ENCODE data around the gene MGST2. TPM values are rescaled to one million over a fixed set of nuclear protein-coding genes. Genes with fewer than 3 reads are reported as not detected.
A peak's percentile ranks its signal among the peaks of the same experiment; 100 is the strongest.

The MGST2 gene
- total RNA-seq, 3 donors from 2014 or later = 64.3 to 134 (median 119) TPM

DNA sequence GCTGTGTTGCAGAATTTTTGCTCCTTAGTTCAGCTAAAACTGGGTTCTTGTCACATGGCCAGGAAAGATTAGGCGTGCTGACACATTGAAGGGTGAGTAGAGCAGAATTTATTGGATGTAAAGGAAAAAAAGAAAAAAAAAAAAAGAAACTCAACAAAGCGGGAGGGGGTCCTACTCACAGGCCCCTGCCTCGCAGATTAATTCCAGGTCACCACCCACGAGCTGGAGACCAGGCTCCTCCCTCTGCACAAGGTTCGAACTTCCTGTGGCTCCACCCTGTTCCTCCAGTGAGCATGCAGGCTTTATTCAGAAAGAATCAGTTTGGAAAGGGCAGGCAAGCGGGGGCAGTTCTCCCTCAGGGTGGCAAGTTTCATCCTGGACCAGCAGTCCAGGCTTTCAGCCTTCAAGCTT, 17.1 kb downstream of the MGST2 start:
- DNase-seq (no peak), ATAC-seq (peak; percentile 51)
- TF ChIP-seq, protein P1, sequence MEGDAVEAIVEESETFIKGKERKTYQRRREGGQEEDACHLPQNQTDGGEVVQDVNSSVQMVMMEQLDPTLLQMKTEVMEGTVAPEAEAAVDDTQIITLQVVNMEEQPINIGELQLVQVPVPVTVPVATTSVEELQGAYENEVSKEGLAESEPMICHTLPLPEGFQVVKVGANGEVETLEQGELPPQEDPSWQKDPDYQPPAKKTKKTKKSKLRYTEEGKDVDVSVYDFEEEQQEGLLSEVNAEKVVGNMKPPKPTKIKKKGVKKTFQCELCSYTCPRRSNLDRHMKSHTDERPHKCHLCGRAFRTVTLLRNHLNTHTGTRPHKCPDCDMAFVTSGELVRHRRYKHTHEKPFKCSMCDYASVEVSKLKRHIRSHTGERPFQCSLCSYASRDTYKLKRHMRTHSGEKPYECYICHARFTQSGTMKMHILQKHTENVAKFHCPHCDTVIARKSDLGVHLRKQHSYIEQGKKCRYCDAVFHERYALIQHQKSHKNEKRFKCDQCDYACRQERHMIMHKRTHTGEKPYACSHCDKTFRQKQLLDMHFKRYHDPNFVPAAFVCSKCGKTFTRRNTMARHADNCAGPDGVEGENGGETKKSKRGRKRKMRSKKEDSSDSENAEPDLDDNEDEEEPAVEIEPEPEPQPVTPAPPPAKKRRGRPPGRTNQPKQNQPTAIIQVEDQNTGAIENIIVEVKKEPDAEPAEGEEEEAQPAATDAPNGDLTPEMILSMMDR (IDR thresholded peaks at IDR 0.05) = no peak

DNA sequence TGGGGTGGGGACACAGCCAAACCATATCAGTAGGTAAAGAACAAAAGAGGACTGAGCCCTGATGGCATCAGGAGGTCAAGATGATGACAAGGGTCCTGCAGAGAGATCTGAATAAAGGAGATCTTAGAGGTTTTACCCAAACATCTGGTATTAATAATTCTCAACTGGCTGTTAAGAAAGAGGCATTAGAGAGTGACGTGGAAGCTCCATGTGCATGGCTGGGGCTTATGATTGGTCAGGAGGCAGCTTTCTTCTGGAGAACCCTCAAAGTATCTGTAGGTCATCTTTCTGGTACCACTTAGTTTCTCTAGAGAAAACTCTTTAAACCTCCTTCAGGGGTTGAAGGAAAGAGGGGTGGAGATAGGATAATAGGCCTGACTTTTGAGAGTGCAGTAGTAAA, 18.7 kb downstream of the MGST2 start:
- no peak for DNase-seq
- no peak for ATAC-seq
- TF ChIP-seq, protein P1 (IDR thresholded peaks at IDR 0.05) = no peak
- Histone ChIP-seq H3K9me3 (no peaks in the 10 kb centered on the region), H3K36me3 (ENCODE audit: low read depth) (no peaks in the 10 kb centered on the region), H3K4me1 (ENCODE audit: low read depth) (peaks cover 24% of the 10 kb centered on the region), H3K4me3 (no peak overlapping the region)
- intact Hi-C loops (cut with DNase I, micrococcal nuclease) = no loop called here

More for the DNA sequence above, 17.1 kb downstream of the MGST2 start:
- Histone ChIP-seq H3K4me3 (no peak overlapping the region), H3K4me1 (ENCODE audit: low read depth) (peaks cover 24% of the 10 kb centered on the region), H3K36me3 (ENCODE audit: low read depth) (no peaks in the 10 kb centered on the region), H3K9me3 (no peaks in the 10 kb centered on the region)
- intact Hi-C loops (cut with DNase I, micrococcal nuclease) = no loop called here

DNA sequence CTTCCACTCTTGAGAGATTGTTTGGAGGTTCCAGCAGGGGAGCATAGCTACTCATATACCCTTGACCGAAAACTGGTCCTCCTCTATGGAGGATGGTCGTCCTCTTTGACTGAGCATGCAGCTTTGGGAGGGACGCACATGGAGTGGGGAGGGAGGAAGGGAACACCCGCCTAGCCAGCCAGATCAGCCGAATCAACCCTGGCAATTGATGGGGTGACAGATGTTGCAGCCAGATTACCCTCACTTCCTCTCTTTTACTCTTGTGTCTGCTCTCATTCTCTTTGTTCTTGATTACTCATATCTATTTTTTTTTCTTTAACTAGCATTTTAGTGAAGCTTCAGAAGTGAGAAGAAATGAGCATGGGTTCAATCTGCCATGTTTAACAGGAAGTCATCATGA, 19.6 kb downstream of the MGST2 start:
- DNase-seq (no peak), ATAC-seq (no peak)
- H3K36me3 ChIP-seq (ENCODE audit: low read depth) = no peaks in the 10 kb centered on the region
- TF ChIP-seq, protein P1 (IDR thresholded peaks at IDR 0.05) = no peak
- H3K9me3 ChIP-seq = no peaks in the 10 kb centered on the region
- H3K4me3 ChIP-seq = no peak overlapping the region
- intact Hi-C loops (cut with DNase I, micrococcal nuclease) = loop anchor here in 1 of 2 donors (5.0 kb wide), 1 partner anchor 527 kb away; no protein-coding TSS in a partner anchor
- H3K4me1 ChIP-seq (ENCODE audit: low read depth) = peaks cover 24% of the 10 kb centered on the region

DNA sequence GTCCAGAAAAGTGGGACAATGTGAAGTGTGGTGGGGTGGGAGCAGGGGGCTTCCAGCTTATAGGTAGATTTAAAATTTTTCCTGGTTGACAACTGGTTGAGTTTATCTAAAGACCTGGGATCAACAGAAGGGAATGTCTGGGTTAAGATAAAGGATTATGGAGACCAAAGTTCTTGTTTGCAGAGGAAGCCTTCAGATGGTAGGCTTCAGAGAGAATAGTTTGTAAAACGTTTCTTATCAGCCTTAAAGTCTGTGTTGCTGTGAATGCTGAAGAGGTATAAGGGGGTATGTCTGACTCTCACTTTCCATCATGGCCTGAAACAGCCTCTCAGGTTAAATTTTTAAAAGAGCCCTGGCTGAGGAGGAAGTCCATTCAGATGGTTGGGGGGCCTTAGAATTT, 20.5 kb downstream of the MGST2 start:
- ATAC-seq (peak; percentile 33), DNase-seq (no peak)
- Histone ChIP-seq H3K36me3 (ENCODE audit: low read depth) (no peaks in the 10 kb centered on the region), H3K9me3 (no peaks in the 10 kb centered on the region), H3K4me1 (ENCODE audit: low read depth) (peaks cover 24% of the 10 kb centered on the region), H3K4me3 (no peak overlapping the region)
- TF ChIP-seq, protein P1 (IDR thresholded peaks at IDR 0.05) = no peak
- intact Hi-C loops (cut with DNase I, micrococcal nuclease) = loop anchor here in 1 of 2 donors (5.0 kb wide), 1 partner anchor 526 kb away; no protein-coding TSS in a partner anchor

DNA sequence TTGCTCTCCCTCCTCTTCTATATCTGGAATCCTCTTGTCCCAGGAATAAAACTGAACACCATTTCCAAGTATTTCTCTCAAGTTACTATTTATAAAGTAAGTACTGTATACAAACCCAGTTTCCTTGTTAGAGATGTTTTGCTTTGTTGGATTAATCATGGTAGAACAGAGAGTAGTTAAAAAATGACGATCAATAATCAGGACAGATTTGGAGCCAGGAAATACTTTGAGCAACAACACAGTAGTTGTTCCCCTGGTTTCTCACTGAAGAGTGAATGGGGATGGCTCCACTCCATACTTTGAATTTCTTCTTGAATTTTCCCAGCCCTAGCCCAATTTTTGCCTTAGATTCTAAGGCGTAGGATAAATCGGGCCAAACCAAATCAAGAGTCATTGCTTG, 21.4 kb downstream of the MGST2 start:
- ATAC-seq = no peak
- DNase-seq = no peak

More for the DNA sequence above, 21.4 kb downstream of the MGST2 start:
- intact Hi-C loops (cut with DNase I, micrococcal nuclease) = loop anchor here in 1 of 2 donors (5.0 kb wide), 1 partner anchor 525 kb away; no protein-coding TSS in a partner anchor
- H3K4me3 ChIP-seq = no peak overlapping the region
- peaks cover 24% of the 10 kb centered on the region for H3K4me1 ChIP-seq (ENCODE audit: low read depth)
- TF ChIP-seq, protein P1 (IDR thresholded peaks at IDR 0.05) = no peak
- no peaks in the 10 kb centered on the region for H3K36me3 ChIP-seq (ENCODE audit: low read depth)
- H3K9me3 ChIP-seq = no peaks in the 10 kb centered on the region
